GM18870 (cell line): Measurements from ENCODE around the gene COL9A1.

Experiments used
- ATAC-seq: cut with Tn5 transposase; IDR thresholded peaks from one replicate; pipeline ENCODE4 v1.9.1; 2021; ENCODE audit warnings: moderate library complexity; ENCODE audit not compliant: unreplicated experiment

Gene COL9A1

DNA sequence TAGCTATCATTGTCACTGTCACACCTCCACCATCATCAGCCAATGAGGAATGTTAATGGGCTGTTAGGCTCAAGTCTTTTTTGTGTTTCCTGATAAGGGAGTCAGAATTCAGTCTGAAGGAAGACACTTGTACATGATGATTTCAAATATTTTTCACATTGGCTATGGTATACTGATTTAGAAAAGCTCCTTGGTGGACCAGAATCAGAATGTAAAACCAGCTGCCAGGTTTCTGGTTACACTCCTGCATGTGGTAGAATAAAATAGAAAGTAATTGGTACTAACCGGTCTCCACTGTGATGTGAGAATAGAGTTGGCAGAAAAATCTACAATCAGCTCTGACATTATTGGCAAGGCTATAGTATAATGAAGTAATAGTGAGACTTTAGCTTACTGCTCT, 10.7 kb downstream of the COL9A1 start:
- ATAC-seq: no peak

DNA sequence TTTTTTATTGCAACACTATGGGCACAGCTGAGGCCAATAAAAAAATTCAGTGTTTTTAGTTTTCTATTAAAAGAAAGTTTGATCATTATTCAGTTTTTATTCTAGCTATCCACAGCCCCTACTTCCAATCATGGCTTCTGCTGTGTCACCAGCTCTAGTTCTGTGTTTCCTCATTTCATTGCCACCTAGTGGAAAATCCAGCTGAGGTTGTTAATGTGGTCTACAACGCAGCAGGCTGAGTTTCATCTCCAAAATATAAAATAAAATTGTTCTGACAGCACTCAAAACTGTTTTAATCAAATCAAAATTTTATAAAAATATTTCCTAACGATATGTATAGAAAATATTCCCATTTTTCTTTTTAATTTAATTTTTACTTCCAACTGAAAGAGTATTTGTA, 13.6 kb downstream of the COL9A1 start:
- no peak for ATAC-seq

DNA sequence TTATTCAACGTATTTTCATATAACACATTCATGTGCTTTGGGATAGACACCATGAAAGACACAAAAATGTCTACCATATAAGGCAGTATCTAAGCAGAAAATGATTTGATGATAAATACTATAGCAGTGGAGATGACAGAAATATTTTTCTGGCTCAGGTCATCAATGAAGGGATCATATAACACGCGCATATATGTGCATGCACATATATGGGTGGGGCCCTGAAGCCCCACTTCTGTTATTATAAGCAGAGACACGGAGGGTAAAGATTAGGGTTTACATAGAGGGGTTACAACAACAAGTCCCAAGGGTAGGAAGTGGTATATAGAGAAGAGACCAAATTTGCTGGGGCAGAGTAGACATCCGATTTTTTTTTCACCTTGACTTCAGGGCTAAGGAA, 16.0 kb downstream of the COL9A1 start:
- no peak for ATAC-seq

DNA sequence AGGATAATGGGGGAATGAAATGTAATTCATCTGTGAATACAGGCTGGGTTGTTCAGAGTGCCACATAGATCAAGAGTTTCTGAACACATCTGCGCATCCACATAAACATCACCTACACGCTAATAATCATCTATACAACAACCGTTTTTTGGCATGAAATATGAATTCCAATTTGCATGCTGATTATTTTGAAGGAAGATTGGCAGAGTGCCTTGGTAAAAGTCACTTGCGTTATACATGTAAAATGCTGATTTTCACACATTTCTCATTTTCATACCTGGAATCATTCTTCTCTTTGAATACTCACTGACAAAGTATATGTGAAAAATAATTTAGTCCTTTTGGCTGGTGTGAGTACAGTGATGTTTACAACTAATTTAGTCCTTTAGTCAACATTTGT, 17.7 kb downstream of the COL9A1 start:
- ATAC-seq: no peak

DNA sequence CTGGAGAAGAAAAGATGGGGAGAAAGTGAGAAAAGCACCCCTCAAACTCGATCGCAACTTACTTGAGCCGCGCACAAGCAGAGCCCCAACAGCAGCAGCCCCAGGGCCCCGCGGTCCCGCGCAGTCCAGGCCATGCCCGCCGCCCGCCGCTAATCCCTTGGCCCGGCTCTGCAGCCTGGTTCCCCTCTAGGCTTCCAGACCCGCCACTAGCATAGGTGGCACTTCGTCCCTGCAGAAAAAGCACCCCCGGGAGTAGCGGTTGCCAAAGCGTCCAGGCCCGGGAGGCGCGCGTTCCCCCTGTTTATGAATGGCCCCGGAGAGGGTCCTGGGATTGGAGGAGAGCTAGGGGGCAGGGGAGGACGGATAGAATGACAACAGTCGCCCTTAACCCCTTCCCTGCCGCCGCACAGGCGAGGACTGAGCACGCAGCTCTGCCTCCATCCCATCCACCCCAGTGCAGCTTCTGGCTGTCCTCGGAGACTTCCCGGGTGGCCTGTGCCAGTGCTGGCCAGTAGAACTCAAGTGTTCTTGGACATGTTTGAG, 19.9 kb downstream of the COL9A1 start:
- ATAC-seq: no peak

DNA sequence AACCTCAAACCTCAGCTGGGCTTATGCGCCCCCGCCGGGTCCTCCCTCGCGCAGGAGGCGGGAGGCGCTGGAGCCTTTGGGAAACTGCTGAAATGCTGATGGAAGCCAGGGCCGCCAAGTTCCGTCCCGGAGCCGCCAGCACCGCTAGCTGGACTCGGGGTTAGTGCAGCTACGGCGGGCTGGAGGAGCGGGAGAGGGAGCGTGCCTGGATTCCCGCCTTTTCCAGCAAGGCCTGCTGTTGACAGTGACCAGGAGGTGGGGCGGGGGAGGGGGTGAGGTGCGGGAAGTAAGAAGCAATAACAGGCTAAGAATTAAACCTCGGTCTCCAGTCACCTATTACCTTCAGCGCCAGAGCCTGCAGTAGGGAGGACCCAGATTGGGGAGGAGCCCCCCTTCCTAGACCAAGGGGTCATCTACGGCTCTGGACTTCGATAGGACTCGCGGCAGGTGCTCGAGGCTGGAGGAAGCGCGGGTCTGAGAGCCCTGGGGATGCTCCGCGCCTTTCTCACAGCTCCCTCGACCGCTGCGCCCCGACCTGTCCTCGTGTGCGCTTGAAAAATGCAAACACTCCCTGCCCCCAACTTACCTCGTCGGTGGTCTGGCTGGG, 20.5 kb downstream of the COL9A1 start:
- no peak for ATAC-seq

DNA sequence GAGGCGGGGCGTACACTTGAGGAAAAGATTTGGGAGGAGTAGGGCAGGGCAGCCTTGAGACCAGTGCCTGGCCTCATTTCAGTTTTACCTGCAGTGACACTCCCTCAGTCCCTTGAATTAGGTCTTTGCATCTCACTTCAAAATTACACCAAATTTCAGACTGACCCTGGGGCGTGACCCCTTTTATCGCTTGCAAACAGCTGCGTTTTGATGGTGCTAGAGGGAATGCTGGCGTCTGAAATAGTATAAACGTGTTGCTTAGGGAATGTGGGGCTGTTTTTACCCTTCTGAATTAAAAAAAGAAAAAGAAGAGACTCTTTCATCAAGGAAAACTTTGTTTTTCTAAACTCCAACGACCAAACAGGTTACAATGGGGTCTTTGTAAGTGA, 21.0 kb downstream of the COL9A1 start:
- ATAC-seq: no peak

DNA sequence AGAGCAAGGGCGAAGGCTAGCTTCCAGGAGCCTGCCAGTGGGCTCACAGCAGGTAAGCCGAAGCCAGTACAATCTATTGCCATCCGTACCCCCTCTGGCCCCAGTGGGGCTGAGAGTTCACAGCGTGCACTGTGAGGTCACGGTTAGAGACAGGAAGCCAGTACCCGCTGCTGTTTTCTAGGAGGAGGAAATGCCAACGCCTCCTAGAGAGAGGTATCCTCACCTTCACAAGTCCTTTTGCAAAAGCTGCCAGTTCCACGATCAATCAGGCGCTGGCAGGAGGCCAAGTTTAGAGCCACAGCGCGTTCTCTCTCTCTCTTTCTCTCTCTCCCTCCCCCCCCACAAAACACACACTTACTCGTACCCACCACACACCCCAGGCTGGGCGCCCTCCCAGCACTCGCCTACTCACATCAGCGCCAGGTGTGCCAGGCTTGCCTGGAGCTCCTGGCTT, 22.5 kb downstream of the COL9A1 start:
- ATAC-seq: no peak

DNA sequence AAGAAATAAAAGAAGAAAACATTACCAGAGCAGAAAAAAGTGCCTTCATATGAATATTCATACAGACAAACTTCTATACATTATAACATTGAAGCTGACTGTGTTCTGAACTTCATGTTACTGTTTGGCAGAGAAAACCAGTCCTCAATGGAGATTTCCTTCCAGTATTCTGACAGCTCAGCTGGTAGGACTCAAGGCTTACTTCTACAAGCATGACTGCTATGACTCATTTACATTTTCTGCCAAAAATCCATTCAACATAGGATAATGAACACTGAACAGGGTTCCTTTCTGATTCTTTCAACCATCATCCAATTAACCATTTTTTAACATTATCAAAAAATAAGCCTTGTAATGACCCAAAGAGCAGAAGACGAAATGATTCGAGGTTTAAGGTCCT, 25.4 kb downstream of the COL9A1 start:
- ATAC-seq: no peak

DNA sequence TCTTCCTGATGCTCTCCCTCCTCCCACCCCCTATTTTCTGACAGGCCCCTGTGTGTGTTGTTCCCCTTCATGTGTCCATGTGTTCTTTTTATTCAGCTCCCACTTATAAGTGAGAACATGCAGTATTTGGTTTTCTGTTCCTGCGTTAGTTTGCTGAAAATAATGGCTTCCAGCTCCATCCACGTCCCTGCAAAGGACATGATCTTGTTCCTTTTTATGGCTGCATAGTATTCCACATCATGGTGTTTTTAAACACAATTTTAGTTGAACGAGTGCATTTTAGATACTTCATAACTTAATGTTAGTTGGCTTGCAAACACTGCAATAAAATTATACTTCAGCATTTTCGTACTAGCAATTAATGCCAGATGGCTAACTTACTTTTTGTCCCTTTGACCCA, 28.5 kb downstream of the COL9A1 start:
- no peak for ATAC-seq

DNA sequence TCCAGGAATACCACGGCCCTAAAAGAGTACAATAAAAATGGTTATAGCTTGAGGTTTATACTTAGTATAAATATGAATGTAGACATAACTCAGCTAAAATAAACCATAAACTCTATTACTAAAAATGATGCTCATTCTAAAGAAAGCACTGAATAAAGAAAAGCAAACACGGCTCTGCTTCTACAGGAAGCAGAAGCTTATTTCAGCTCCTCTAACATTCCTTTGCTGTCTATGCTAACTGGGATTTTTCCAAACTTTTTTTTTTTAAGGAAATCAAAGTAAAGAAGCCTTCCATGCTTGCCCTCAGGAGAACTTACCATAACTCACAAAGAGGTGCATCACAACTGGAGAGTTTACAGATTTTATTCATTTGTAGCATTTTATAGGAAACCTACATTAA, 30.8 kb downstream of the COL9A1 start:
- no peak for ATAC-seq

DNA sequence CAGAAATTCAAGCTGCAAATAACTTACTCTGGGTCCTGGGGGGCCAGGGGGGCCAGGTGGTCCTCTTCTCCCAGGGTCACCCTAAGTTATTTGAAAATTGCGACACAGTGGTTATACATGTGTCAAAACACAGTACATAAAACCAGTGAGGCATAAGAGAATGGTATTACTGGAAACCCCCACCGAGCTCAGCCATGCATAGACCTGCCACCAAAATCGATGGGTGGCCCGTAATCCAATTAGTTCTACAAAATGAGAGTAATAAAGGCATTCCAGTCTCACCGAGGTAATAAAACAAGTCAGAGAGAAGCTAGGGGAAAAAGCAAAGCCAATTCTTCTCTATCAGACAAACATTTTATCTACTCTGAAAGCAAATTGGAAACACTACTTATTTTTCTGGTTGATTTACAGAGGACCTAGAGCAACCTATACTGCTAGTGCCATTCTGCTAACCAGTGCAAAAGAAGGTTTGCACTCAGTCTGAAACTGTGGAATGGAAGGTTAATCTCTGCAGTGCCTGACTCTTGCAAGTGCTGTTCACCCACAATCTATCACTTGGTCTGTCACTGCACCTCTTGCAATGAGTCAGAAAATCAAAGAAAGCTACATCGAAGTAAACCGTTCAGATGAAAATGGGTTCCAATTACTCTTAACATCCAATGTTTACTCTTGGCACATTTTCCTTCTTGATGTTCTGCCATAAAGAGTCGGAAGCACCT, 32.4 kb downstream of the COL9A1 start:
- ATAC-seq: no peak

DNA sequence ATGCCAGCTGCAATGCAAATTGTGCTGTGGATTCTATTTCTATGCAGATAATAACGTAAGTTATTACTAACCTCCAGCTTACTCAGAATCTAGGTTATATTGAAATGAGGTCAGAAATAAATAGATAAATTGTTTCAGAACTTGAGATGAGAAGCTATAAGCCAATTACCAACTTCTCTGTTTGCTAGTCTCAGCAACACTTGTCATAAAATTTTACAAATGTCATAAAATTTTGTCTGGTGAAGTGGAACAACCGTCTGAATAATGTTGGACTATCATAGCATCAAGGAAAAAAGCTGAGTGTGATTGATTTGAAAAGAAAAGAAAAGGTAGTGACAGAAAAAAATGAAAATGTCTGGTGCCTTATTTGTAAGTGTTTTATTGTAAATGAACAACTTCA, 36.7 kb downstream of the COL9A1 start:
- no peak for ATAC-seq

DNA sequence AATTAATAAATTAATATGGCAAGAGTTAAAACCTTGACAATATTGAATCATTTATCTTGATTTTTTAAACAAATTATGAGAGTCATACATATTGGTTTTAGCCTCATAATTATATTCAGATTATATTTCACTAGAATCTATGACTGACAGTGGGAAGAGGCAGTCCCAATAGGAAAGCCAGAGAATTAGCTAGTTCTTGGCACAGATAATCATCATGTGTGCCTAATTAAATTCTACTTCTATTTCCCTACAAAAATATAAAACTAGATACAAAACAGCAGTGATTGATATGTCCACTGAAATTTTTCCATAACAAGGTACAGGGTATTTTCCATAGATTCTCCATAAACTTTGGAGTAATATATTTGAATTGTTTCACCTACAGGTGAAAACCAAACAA, 38.6 kb downstream of the COL9A1 start:
- no peak for ATAC-seq

DNA sequence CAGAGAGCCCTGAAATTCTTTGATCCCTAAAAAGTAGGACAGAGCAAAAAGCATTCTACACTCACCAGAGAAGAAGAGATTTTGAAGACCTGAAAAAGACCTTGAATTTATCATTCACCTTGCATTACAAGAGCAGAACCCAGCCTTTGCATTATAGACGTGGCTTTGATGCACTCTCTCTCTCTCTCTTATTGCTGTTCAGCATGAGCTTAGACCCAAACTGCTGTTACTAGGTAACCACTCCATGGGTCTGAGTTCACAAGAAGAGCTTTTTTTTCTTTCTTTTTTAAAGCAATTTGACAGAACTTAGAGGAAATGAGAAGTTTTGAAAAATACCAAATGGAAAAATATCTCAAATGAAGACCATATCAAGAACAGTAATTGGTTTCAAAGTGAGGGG, 44.4 kb downstream of the COL9A1 start:
- no peak for ATAC-seq

DNA sequence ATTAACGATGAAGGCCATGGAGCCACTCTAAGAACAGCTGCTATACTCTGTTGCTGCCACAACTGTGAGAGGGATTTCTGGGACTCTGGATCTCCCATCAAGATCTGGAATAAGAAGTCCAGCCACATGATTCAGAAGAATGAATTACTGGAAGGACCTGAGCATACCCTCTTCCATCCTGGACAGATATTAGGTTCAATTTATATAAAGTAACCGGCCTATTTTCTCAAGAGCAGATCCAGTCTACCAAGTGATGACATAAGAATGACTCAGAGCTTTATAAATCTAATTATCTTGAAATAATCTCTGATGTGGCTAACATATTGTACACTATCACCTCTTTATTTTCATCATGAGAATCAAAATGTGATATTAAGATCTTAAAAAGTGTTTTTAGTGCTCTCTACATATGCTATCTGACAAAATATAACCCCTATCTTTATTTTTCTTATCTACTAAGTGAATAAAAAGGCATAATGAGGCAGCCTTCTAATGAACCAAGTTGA, 45.1 kb downstream of the COL9A1 start:
- no peak for ATAC-seq

DNA sequence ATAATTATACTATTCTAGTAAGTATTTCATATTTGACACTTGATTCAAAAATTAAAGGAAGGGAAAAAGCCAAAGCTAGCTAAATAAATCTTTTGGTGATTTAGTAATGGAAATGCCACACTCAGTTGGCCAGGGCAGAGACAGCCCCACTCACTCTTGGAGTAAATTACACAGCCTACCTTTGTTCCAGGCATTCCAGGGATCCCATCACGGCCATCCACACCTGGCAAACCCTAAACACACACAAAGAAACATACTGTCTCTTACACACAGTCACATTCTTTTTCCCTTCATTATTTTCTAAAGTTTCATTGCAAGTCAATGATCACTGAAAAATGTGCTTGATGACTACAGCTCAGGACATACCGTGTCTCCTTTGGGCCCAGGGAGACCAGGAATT, 48.1 kb downstream of the COL9A1 start:
- ATAC-seq: no peak

DNA sequence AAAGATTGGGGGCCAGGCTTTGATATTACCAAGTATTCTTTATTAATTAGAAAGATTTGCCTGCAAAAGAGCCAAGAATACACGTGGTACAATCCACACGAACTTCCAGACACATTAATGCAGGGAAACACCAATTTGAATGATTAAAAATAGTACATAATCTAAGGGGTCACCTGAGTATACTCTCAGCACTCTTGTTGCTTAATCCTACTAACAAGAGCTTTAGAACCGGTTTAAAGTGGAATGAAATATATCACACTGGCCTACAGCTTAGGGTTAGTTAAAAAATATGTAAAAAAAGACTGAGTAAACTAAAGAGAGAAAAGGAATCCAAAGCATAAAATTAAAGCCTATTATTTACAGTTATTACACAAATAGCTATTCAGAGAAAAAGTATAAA, 49.0 kb downstream of the COL9A1 start:
- ATAC-seq: no peak

DNA sequence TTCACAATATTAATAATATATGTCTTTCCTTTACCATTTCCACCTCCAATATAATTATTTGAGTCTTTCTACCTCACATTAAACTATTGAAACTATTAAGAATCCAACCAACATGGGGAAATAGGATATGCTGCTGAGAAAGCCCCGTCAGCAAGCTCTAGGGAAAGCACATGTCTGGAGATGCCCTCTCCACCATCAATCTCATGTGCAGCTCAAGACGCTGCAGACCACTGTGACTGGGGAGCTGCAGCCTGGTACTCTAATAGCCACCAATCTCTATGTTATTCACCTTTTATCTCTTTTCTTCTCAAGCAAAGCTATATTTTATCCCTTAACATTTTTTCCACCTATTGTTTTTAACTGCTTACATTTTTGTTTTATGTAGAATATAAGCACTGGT, 50.3 kb downstream of the COL9A1 start:
- no peak for ATAC-seq

DNA sequence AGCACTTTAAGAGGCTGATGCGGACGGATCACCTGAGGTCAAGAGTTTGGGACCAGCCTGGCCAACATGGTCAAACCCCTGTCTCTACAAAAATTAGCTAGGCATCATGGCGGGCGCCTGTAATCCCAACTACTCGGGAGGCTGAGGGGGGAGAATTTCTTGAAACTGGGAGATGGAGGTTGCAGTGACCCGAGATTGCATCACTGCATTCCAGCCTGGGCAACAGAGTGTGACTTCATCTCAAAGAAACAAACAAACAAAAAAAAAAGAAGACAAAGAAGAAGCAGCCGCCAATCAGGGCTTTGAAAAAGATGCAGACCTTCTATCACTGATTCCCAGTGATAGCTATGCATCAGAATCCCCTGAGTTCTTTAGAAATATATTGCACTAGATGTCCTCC, 56.8 kb downstream of the COL9A1 start:
- no peak for ATAC-seq

DNA sequence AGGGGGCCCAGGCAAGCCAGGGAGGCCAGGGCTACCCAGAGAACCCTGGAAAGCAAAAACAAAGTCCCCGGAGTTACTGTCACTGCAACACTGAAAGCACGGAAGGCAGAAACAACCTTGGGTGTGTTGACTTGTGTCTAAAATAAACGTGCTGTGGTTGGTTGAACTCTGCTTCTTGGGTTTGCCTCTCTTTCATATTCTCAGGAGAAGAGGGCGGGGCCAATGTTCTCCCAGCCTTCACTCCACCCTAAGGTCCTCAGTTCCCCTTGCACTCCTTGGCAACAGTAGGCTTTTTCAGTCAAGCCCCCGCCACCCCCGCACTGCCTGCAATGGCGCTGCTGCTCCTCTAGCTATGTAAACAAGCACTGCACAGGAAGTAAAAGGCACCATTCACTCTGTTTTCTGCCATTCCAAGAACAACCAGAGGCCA, 60.9 kb downstream of the COL9A1 start:
- ATAC-seq: no peak

DNA sequence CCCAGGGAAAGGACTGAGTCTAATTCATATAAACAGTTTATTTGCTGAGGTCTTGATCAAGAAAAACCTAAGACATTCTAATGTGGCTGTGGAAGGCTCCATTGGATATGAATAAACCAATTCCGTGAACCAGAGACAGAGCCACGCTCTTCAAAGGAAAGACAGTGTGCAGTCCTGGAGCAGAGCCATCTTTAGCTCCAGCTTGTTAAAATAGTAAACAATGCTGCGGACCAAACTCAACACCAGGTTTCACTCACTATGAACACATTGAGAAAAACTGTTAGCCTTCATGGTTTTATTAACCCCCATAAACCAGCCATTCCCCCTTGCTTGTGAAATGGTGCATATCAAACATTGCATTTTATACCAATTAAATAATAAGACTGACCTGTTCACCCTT, 61.9 kb downstream of the COL9A1 start:
- ATAC-seq: no peak
